ENCODE data around the gene PLEKHA7. TPM values are rescaled to one million over a fixed set of nuclear protein-coding genes. Genes with fewer than 3 reads are reported as not detected.

The PLEKHA7 gene
- total and polyA plus RNA-seq, 4 donors, result 13.3 to 31.8 (median 21.5) TPM

GRCh38 chr11:16989554-16989953 lies 24.7 kb downstream of the PLEKHA7 start:
- Histone ChIP-seq H3K27me3 (ENCODE audit: control insufficient read depth in 3 of 3, insufficient read depth in 3 of 3, low read length in 2 of 3) (no peaks in the 10 kb centered on the region), H3K4me1 (ENCODE audit: control insufficient read depth in 5 of 5, insufficient read depth in 5 of 5, low read length in 5 of 5) (peaks cover 0 to 6% (median 3%) of the 10 kb centered on the region in 5 donors), H3K4me3 (no peak overlapping the region), H3K36me3 (ENCODE audit: control insufficient read depth in 4 of 4, insufficient read depth in 4 of 4, low read length in 4 of 4) (no peaks in the 10 kb centered on the region), H3K9me3 (ENCODE audit: control insufficient read depth in 4 of 4, insufficient read depth in 3 of 4, low read length in 3 of 4) (no peaks in the 10 kb centered on the region), H3K9ac (ENCODE audit: insufficient read depth in 1 of 2, low read length in 2 of 2) (no peak overlapping the region), H3K27ac (ENCODE audit: low read depth in 1 of 2, low read length in 1 of 2) (no peak overlapping the region)
- WGBS, 2 donors, result 86 to 94% methylated on average over 2 of the region's 2 CpGs
- ATAC-seq (ENCODE audit: insufficient read depth, low FRiP score), result no peak
- TF ChIP-seq CTCF (IDR thresholded peaks at IDR 0.05; ENCODE audit: control extremely low read depth, extremely low read depth), result no peak
- no peak for DNase-seq

GRCh38 chr11:16987205-16987568 lies 27.0 kb downstream of the PLEKHA7 start:
- TF ChIP-seq CTCF (IDR thresholded peaks at IDR 0.05; ENCODE audit: control extremely low read depth, extremely low read depth), result no peak
- DNase-seq, result peak; percentile 33 to 72 (median 54)

GRCh38 chr11:16986434-16987204 lies 27.6 kb downstream of the PLEKHA7 start:
- Histone ChIP-seq H3K27me3 (ENCODE audit: control insufficient read depth in 3 of 3, insufficient read depth in 3 of 3, low read length in 2 of 3) (no peaks in the 10 kb centered on the region), H3K4me1 (ENCODE audit: control insufficient read depth in 5 of 5, insufficient read depth in 5 of 5, low read length in 5 of 5) (peaks cover 0 to 13% (median 6%) of the 10 kb centered on the region in 5 donors), H3K27ac (ENCODE audit: low read depth in 1 of 2, low read length in 1 of 2) (peak overlapping the region in 1 of 2 donors; percentile 75), H3K4me3 (no peak overlapping the region), H3K9me3 (ENCODE audit: control insufficient read depth in 4 of 4, insufficient read depth in 3 of 4, low read length in 3 of 4) (no peaks in the 10 kb centered on the region), H3K9ac (ENCODE audit: insufficient read depth in 1 of 2, low read length in 2 of 2) (no peak overlapping the region), H3K36me3 (ENCODE audit: control insufficient read depth in 4 of 4, insufficient read depth in 4 of 4, low read length in 4 of 4) (no peaks in the 10 kb centered on the region)
- 37% methylated on average over 5 of the region's 5 CpGs for WGBS, 2 donors
- DNase-seq (peak in 2 of 3 donors; percentile 15 to 68), ATAC-seq (ENCODE audit: insufficient read depth, low FRiP score) (peak; percentile 45)
- TF ChIP-seq CTCF (IDR thresholded peaks at IDR 0.05; ENCODE audit: control extremely low read depth, extremely low read depth), result no peak

More at GRCh38 chr11:16987205-16987568, 27.0 kb downstream of the PLEKHA7 start:
- 57 to 80% methylated on average over 6 of the region's 6 CpGs for WGBS, 2 donors
- no peak overlapping the region for H3K4me3 ChIP-seq
- peak; percentile 25 for ATAC-seq (ENCODE audit: insufficient read depth, low FRiP score)
- H3K27ac ChIP-seq (ENCODE audit: low read depth in 1 of 2, low read length in 1 of 2), result peak overlapping the region in 1 of 2 donors; percentile 86
- H3K4me1 ChIP-seq (ENCODE audit: control insufficient read depth in 5 of 5, insufficient read depth in 5 of 5, low read length in 5 of 5), result peaks cover 0 to 8% (median 3%) of the 10 kb centered on the region in 5 donors
- no peaks in the 10 kb centered on the region for H3K27me3 ChIP-seq (ENCODE audit: control insufficient read depth in 3 of 3, insufficient read depth in 3 of 3, low read length in 2 of 3)
- no peaks in the 10 kb centered on the region for H3K36me3 ChIP-seq (ENCODE audit: control insufficient read depth in 4 of 4, insufficient read depth in 4 of 4, low read length in 4 of 4)
- H3K9me3 ChIP-seq (ENCODE audit: control insufficient read depth in 4 of 4, insufficient read depth in 3 of 4, low read length in 3 of 4), result no peaks in the 10 kb centered on the region
- H3K9ac ChIP-seq (ENCODE audit: insufficient read depth in 1 of 2, low read length in 2 of 2), result peak overlapping the region in 1 of 2 donors; percentile 19

Data from lung (tissue), 12 donors.